Psoas muscle (tissue), 8 donors: ENCODE results near the gene S1PR5. TPM values are rescaled to one million over a fixed set of nuclear protein-coding genes. Genes with fewer than 3 reads are reported as not detected.

Experiments
- ATAC-seq, 4 donors: fragments of 200-7000 bp; cut with Tn5 transposase; one replicate each; pipeline ENCODE4 v1.9.1; 2020; ENCODE audit warnings: moderate library complexity in 3 of 4, mild to moderate bottlenecking in 2 of 4
- DNase-seq, 2 donors: peaks; one replicate each; pipeline ENCODE4 v3.0.0-alpha.2; 2020
- H3K27ac ChIP-seq: fragments of 200-600 bp; one replicate; pipeline ENCODE4 v1.8.0; 2022
- H3K27me3 ChIP-seq, 3 donors: fragments of 200-600 bp in 1 of 3; one replicate each; pipeline versions ENCODE4 v1.6.1 to v1.8.0; 2013 to 2022; ENCODE audit warnings: low read length in 2 of 3, mild to moderate bottlenecking in 2 of 3, moderate library complexity in 1 of 3; ENCODE audit not compliant: insufficient read depth in 3 of 3
- H3K36me3 ChIP-seq, 2 donors: fragments of 200-600 bp in 1 of 2; one replicate each; pipeline versions ENCODE4 v1.6.1 to v1.8.0; 2013 to 2022; ENCODE audit warnings: low read depth in 1 of 2, mild to moderate bottlenecking in 1 of 2, moderate library complexity in 1 of 2; ENCODE audit not compliant: insufficient read depth in 1 of 2
- H3K4me1 ChIP-seq: fragments of 200-600 bp; one replicate; pipeline ENCODE4 v1.8.0; 2022
- H3K4me3 ChIP-seq: fragments of 200-600 bp; one replicate; pipeline ENCODE4 v1.8.0; 2022; ENCODE audit warnings: mild to moderate bottlenecking
- H3K9me3 ChIP-seq: fragments of 200-600 bp; one replicate; pipeline ENCODE4 v1.8.0; 2022
- CTCF ChIP-seq: fragments of 200-600 bp; IDR thresholded peaks from one replicate; pipeline ENCODE4 v1.8.0; 2022; ENCODE audit warnings: antibody characterized with exemption
- WGBS, 3 donors: extraction: QIAGEN DNeasy Blood & Tissue Kit; methylation state at CpG; one replicate each; pipeline versions ENCODE4 v1.1.6 to v1.1.7; 2013; 5-methylcytosine and 5-hydroxymethylcytosine counted together
- intact Hi-C, 2 donors: fragments of 100-400 bp; cut with DNase I; formaldehyde crosslinking; loops; one replicate each; pipeline versions ENCODE4 v1.11.0 to v1.14.2; 2022
- polyA plus RNA-seq, 3 donors: library from polyadenylated mRNA; stranded (reverse); fragments of 200-250 nt; gene quantifications; one replicate each; pipeline ENCODE4 v1.2.3, GENCODE V29; 2013
- total RNA-seq, 4 donors: library from RNA; stranded (reverse); fragmentation: NEBNext Ultra II Directional in 2 of 4; extraction: Animal tissue kit (Norgen Biotek cat#: 25700) in 2 of 4; gene quantifications; one replicate each; pipeline versions ENCODE4 v1.2.1 to v1.2.4, GENCODE V29; 2021 to 2023
- donor health status: healthy with polysubstance abuse.
- donor health status: DM: no; HTN: no; CAD: no; lungs with moderate emphysema.
- donor health status: Bipolar disorder and iron deficiency.
- donor health status: healthy.
- donor health status: DM: yes; HTN: yes; CAD: no.
- donor health status: DM: no; HTN: no; CAD: no.
- donor health status: DM: no; HTN: no; CAD: no.
- donor health status: DM: yes; HTN: yes; CAD: no.

S1PR5 gene
- total and polyA plus RNA-seq, 7 donors, result 0.07 to 0.30 (median 0.15) TPM

GRCh38 chr19:10513223-10513622 lies 4.0 kb downstream of the S1PR5 start:
- H3K4me1 ChIP-seq, result no peaks in the 10 kb centered on the region
- WGBS, 3 donors, result 78 to 80% (median 79%) methylated on average over 7 of the region's 7 CpGs
- ATAC-seq, result no peak
- H3K27me3 ChIP-seq, result peaks cover 0 to 79% (median 22%) of the 10 kb centered on the region in 3 donors
- H3K27ac ChIP-seq, result no peak overlapping the region
- no peak overlapping the region for H3K4me3 ChIP-seq
- no peak for DNase-seq
- no peak for TF ChIP-seq CTCF
- H3K9me3 ChIP-seq, result no peaks in the 10 kb centered on the region
- intact Hi-C loops, result no loop called here
- H3K36me3 ChIP-seq, result no peaks in the 10 kb centered on the region

GRCh38 chr19:10510301-10510802 lies 6.9 kb downstream of the S1PR5 start:
- intact Hi-C loops, result no loop called here
- no peak for DNase-seq

DNA sequence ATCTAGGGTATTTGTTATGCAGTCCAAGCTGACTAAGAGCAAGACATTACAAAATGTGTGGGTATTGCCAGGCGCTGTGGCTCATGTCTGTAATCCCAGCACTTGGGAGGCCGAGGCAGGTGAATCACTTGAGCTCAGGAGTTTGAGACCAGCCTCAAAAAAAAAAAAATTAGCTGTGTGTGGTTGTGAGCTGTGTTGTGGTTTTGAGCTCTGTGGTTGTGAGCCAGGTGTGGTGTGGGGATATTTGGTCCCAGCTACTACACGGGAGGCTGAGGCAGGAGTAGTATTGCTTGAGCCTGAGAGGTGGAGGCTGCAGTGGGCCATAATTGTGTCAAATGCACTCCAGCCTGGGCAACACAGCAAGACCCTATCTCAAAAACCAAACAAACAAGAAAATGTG lies 8.5 kb downstream of the S1PR5 start:
- peaks cover 0 to 37% (median 2%) of the 10 kb centered on the region in 3 donors for H3K27me3 ChIP-seq
- ATAC-seq, result no peak
- no peak overlapping the region for H3K4me3 ChIP-seq
- 81 to 88% (median 86%) methylated on average over 3 of the region's 3 CpGs for WGBS, 3 donors
- no peak for TF ChIP-seq CTCF
- no peaks in the 10 kb centered on the region for H3K9me3 ChIP-seq
- no peak overlapping the region for H3K27ac ChIP-seq
- DNase-seq, result no peak
- intact Hi-C loops, result loop anchor here in 1 of 2 donors (5.0 kb wide), 1 partner anchor 34 kb away; the partner anchor contains the start of gene ATG4D
- H3K4me1 ChIP-seq, result no peaks in the 10 kb centered on the region
- no peaks in the 10 kb centered on the region for H3K36me3 ChIP-seq

More at GRCh38 chr19:10510301-10510802, 6.9 kb downstream of the S1PR5 start:
- Histone ChIP-seq H3K27me3 (peaks cover 0 to 54% (median 13%) of the 10 kb centered on the region in 3 donors), H3K4me3 (no peak overlapping the region), H3K9me3 (no peaks in the 10 kb centered on the region), H3K4me1 (no peaks in the 10 kb centered on the region), H3K27ac (no peak overlapping the region), H3K36me3 (no peaks in the 10 kb centered on the region)
- 4 to 9% (median 7%) methylated on average over 15 of the region's 15 CpGs for WGBS, 3 donors
- TF ChIP-seq CTCF, result peak; percentile 52
- ATAC-seq, result no peak

DNA sequence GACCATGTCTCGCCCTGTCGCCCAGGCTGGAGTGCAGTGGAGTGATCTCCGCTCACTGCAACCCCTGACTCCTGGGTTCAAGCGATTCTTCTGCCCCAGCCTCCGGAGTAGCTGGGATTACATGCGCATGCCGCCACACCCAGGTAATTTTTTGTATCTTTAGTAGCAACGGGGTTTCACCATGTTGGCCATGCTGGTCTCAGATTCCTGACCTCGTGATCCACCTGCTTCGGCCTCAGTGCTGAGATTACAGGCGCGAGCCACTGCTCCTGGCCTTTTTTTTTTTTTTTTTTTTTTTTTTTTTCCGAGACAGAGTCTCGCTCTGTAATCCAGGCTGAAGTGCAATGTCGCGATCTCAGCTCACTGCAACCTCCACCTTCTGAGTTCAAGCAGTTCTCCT lies 9.2 kb downstream of the S1PR5 start:
- Histone ChIP-seq H3K4me3 (no peak overlapping the region), H3K36me3 (no peaks in the 10 kb centered on the region), H3K27me3 (peaks cover 0 to 32% (median 0%) of the 10 kb centered on the region in 3 donors), H3K4me1 (no peaks in the 10 kb centered on the region), H3K9me3 (no peaks in the 10 kb centered on the region), H3K27ac (no peak overlapping the region)
- WGBS, 3 donors, result 85 to 88% (median 86%) methylated on average over 15 to 16 of the region's 16 CpGs
- DNase-seq (no peak), ATAC-seq (no peak)
- TF ChIP-seq CTCF, result no peak
- intact Hi-C loops, result loop anchor here in 1 of 2 donors (5.0 kb wide), 1 partner anchor 34 kb away; the partner anchor contains the start of gene ATG4D
